MCF 10A (cell line): ENCODE results near the gene MOSPD2. TPM values are rescaled to one million over a fixed set of nuclear protein-coding genes. Genes with fewer than 3 reads are reported as not detected.

Experiments
- BruUV-seq: library from RNA; stranded (reverse); fragments of 400-500 nt; replicated peaks from 2 replicates; lab custom pipeline; 2021; lab: Mats Ljungman, UMichigan
- CTCF ChIA-PET: fragments of 300-600 bp; sonication (Branson Sonifier 250); formaldehyde crosslinking; extraction: SDS; loops from one replicate; lab custom pipeline; 2021; ENCODE audit warnings: antibody characterized with exemption, inconsistent platforms; lab: Yijun Ruan, JAX
- POLR2A ChIA-PET: fragments of 300-600, 350-650 bp; sonication (Branson Sonifier 250); formaldehyde crosslinking; extraction: SDS; loops from one replicate; lab custom pipeline; 2020; ENCODE audit warnings: antibody characterized with exemption, inconsistent platforms; lab: Yijun Ruan, JAX
- DNase-seq: peaks from one replicate; pipeline ENCODE4 v3.0.0-alpha.2; 2018; ENCODE audit not compliant: unreplicated experiment
- H3K27ac Mint-ChIP-seq: one replicate; pipeline ENCODE4 v1.8.0; 2022; ENCODE audit warnings: mild to moderate bottlenecking, low read depth, mixed read lengths; ENCODE audit not compliant: unreplicated experiment
- H3K27me3 Mint-ChIP-seq: one replicate; pipeline ENCODE4 v1.8.0; 2022; ENCODE audit warnings: mixed read lengths; ENCODE audit not compliant: insufficient read depth, unreplicated experiment
- H3K36me3 Mint-ChIP-seq: one replicate; pipeline ENCODE4 v1.8.0; 2022; ENCODE audit warnings: mild to moderate bottlenecking, moderate library complexity, mixed read lengths; ENCODE audit not compliant: insufficient read depth, unreplicated experiment
- H3K4me1 Mint-ChIP-seq: one replicate; pipeline ENCODE4 v1.8.0; 2022; ENCODE audit warnings: mixed read lengths; ENCODE audit not compliant: insufficient read depth, unreplicated experiment
- H3K4me3 Mint-ChIP-seq: one replicate; pipeline ENCODE4 v1.8.0; 2022; ENCODE audit warnings: mild to moderate bottlenecking, moderate library complexity, mixed read lengths; ENCODE audit not compliant: unreplicated experiment
- H3K9me3 Mint-ChIP-seq: one replicate; pipeline ENCODE4 v1.8.0; 2022; ENCODE audit warnings: mixed read lengths; ENCODE audit not compliant: unreplicated experiment
- intact Hi-C: fragments of 100-400 bp; cut with micrococcal nuclease; formaldehyde crosslinking; loops from 2 replicates; pipeline ENCODE4 v1.14.1; 2022
- total RNA-seq: library from RNA; stranded (reverse); gene quantifications from 2 replicates; pipeline ENCODE4 v1.2.3, GENCODE V29; 2022
- TF ChIP-seq, protein P1 (sequence below): fragments of 200-600 bp; IDR thresholded peaks from one replicate; pipeline ENCODE4 v1.8.0; 2022; ENCODE audit warnings: antibody characterized with exemption, mild to moderate bottlenecking; ENCODE audit not compliant: unreplicated experiment

Gene MOSPD2
- total RNA-seq, 1 experiment from 2014 or later = 8.9 TPM

DNA sequence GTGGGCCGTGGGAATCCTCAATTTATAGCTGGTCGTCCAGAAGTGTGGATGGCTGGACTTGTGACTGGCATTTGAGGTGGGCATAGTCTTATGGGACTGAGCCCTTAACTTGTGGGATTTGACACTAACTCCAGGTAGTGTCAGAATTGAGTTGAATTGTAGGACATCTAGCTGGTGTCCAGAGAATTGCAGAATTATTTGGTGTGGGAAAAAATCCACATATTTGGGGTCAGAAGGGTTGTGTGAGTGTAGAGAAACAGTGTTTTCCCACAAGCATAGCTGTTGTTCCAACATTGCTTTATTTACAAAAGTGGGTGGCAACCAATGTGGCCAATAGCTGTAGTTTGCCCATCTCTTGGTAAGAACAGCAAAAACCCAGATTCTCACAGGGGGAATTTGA lies 91.3 kb downstream of the MOSPD2 start:
- CTCF ChIA-PET = interaction anchor here (0.6 to 1.6 kb wide), 8 partner anchors 15 to 912 kb away, joined by 3 to 5 read pairs (median 4); no protein-coding TSS in a partner anchor
- H3K4me3 Mint-ChIP-seq = no peak overlapping the region
- intact Hi-C loops = loop anchor here (1.0 kb wide), 1 partner anchor 279 kb away; no protein-coding TSS in a partner anchor
- no peaks in the 10 kb centered on the region for H3K36me3 Mint-ChIP-seq
- H3K9me3 Mint-ChIP-seq = peaks cover 7% of the 10 kb centered on the region
- TF ChIP-seq, protein P1, sequence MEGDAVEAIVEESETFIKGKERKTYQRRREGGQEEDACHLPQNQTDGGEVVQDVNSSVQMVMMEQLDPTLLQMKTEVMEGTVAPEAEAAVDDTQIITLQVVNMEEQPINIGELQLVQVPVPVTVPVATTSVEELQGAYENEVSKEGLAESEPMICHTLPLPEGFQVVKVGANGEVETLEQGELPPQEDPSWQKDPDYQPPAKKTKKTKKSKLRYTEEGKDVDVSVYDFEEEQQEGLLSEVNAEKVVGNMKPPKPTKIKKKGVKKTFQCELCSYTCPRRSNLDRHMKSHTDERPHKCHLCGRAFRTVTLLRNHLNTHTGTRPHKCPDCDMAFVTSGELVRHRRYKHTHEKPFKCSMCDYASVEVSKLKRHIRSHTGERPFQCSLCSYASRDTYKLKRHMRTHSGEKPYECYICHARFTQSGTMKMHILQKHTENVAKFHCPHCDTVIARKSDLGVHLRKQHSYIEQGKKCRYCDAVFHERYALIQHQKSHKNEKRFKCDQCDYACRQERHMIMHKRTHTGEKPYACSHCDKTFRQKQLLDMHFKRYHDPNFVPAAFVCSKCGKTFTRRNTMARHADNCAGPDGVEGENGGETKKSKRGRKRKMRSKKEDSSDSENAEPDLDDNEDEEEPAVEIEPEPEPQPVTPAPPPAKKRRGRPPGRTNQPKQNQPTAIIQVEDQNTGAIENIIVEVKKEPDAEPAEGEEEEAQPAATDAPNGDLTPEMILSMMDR = no peak
- BruUV-seq = no TSS peak
- DNase-seq = no peak
- POLR2A ChIA-PET = no interaction called here
- H3K27ac Mint-ChIP-seq = no peak overlapping the region
- peaks cover 11% of the 10 kb centered on the region for H3K27me3 Mint-ChIP-seq
- H3K4me1 Mint-ChIP-seq = no peaks in the 10 kb centered on the region

Other genes with a start within 250 kb of the MOSPD2 start
- 1.9 and 2.7 TPM in 2 replicates for gene FANCB, start 352 bp upstream of the MOSPD2 start, total RNA-seq